ENCODE results near the gene CCDC197.

Gene CCDC197

GRCh38 chr14:93977790-93978581 lies 19.1 kb upstream of the CCDC197 start:
- peak; percentile 48 to 56 (median 49) for DNase-seq (ENCODE audit: low read depth in 3 of 3)

GRCh38 chr14:93978735-93979134 lies 18.4 kb upstream of the CCDC197 start:
- DNase-seq (ENCODE audit: low read depth in 3 of 3): no peak

- no peak for DNase-seq (ENCODE audit: low read depth in 3 of 3)
Measured at GRCh38 chr14:93980456-93981201, 16.5 kb upstream of the CCDC197 start.

- DNase-seq (ENCODE audit: low read depth in 3 of 3): no peak
Measured at GRCh38 chr14:93981316-93982229, 15.5 kb upstream of the CCDC197 start.

GRCh38 chr14:93982230-93983007 lies 14.7 kb upstream of the CCDC197 start:
- DNase-seq (ENCODE audit: low read depth in 3 of 3): no peak

GRCh38 chr14:93984070-93984469 lies 13.0 kb upstream of the CCDC197 start:
- DNase-seq (ENCODE audit: low read depth in 3 of 3): no peak

- DNase-seq (ENCODE audit: low read depth in 3 of 3): no peak
Measured at GRCh38 chr14:93984987-93985410, 12.1 kb upstream of the CCDC197 start.

- DNase-seq (ENCODE audit: low read depth in 3 of 3): no peak
Measured at GRCh38 chr14:93986955-93987354, 10.1 kb upstream of the CCDC197 start.

GRCh38 chr14:93987376-93987775 lies 9.7 kb upstream of the CCDC197 start:
- no peak for DNase-seq (ENCODE audit: low read depth in 3 of 3)

GRCh38 chr14:93987815-93988476 lies 9.2 kb upstream of the CCDC197 start:
- no peak for DNase-seq (ENCODE audit: low read depth in 3 of 3)

GRCh38 chr14:93989939-93990338 lies 7.2 kb upstream of the CCDC197 start:
- no peak for DNase-seq (ENCODE audit: low read depth in 3 of 3)

- no peak for DNase-seq (ENCODE audit: low read depth in 3 of 3)
Measured at GRCh38 chr14:93991212-93991611, 5.9 kb upstream of the CCDC197 start.

GRCh38 chr14:93991649-93992048 lies 5.5 kb upstream of the CCDC197 start:
- no peak for DNase-seq (ENCODE audit: low read depth in 3 of 3)

GRCh38 chr14:93993382-93993781 lies 3.7 kb upstream of the CCDC197 start:
- no peak for DNase-seq (ENCODE audit: low read depth in 3 of 3)

- peak in 2 of 3 experiments; percentile 34 to 43 for DNase-seq (ENCODE audit: low read depth in 3 of 3)
Measured at GRCh38 chr14:93994919-93995682, 2.0 kb upstream of the CCDC197 start.

GRCh38 chr14:93996130-93996695 lies 888 bp upstream of the CCDC197 start:
- DNase-seq (ENCODE audit: low read depth in 3 of 3): no peak

GRCh38 chr14:93997916-93998870 lies 1.1 kb downstream of the CCDC197 start:
- DNase-seq (ENCODE audit: low read depth in 3 of 3): no peak

GRCh38 chr14:93998871-93999403 lies 1.8 kb downstream of the CCDC197 start:
- DNase-seq (ENCODE audit: low read depth in 3 of 3): no peak
